GM23338 (cell line): ENCODE data around the gene DOCK2.

ENCODE experiments used
- EZH2 ChIP-seq: fragments of 200-600 bp; sonication (generic); IDR thresholded peaks from one replicate; pipeline ENCODE4 v1.8.0; 2017; ENCODE audit warnings: antibody characterized with exemption, mild to moderate bottlenecking, low read depth; ENCODE audit not compliant: unreplicated experiment
- EZH2phosphoT487 ChIP-seq: fragments of 200-600 bp; sonication (generic); IDR thresholded peaks from one replicate; pipeline ENCODE4 v1.8.1; 2018; ENCODE audit warnings: antibody characterized with exemption; ENCODE audit not compliant: unreplicated experiment
- JUNB ChIP-seq: IDR thresholded peaks from one replicate; pipeline ENCODE4 v1.6.1; 2016; ENCODE audit warnings: antibody characterized with exemption; ENCODE audit not compliant: unreplicated experiment
- POLR2AphosphoS5 ChIP-seq: IDR thresholded peaks from 2 replicates; pipeline ENCODE4 v1.6.1; 2016; ENCODE audit warnings: antibody characterized with exemption, low read depth
- ZNF114 ChIP-seq: fragments of 250-450 bp; sonication (Bioruptor Pico); IDR thresholded peaks from 2 replicates; pipeline ENCODE4 v1.5.0; 2020; ENCODE audit warnings: mild to moderate bottlenecking, moderate library complexity
- TF ChIP-seq, protein P1 (sequence below), 2 experiments: fragments of 200-600 bp in 1 of 2; sonication (generic) in 1 of 2; conservative IDR thresholded peaks; 2 replicates each; pipeline versions ENCODE4 v1.5.1 to v1.6.1; 2016 to 2017; ENCODE audit warnings: antibody characterized with exemption in 2 of 2, low read depth in 2 of 2, mild to moderate bottlenecking in 2 of 2, moderate library complexity in 1 of 2
- TF ChIP-seq, protein P2 (sequence below): IDR thresholded peaks from one replicate; pipeline ENCODE4 v1.6.1; 2018; ENCODE audit warnings: antibody characterized with exemption; ENCODE audit not compliant: unreplicated experiment

DNA sequence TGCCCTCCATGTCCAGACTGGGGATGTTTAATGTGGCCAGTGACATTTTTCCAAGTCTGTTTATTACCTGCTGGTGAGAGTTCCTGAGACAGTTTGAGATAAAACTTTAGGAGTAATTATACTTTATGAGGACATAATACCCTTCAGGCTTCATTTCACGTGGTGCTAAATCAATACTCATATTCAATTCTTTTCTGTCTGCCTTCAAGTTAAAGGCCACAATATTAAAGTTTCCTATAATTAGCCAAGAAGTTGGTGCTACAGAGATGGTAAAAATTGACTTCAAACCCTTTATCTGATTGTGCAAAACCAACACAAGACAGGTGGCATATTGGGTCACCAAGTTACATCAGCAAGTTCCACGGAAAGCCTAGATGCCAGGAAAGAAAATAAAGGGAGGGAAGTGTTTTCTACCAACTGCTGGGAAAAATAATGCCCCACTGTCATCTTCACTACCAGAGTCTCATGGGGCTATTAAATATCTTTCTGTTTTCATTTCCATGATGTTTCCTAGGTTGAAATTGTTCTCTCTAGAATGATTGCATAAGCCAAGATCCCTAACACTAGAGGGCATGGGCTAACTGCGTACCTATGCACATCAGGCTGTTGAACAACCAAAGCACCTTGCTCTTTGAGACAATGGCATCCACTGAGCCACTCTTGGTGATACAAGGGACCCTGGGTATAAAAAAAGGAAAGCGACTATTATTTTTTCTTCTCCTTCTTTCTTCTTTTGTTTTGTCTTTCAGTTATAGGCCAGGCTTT, 274.6 kb downstream of the DOCK2 start:
- TF ChIP-seq POLR2AphosphoS5, result no peak
- TF ChIP-seq, protein P1, sequence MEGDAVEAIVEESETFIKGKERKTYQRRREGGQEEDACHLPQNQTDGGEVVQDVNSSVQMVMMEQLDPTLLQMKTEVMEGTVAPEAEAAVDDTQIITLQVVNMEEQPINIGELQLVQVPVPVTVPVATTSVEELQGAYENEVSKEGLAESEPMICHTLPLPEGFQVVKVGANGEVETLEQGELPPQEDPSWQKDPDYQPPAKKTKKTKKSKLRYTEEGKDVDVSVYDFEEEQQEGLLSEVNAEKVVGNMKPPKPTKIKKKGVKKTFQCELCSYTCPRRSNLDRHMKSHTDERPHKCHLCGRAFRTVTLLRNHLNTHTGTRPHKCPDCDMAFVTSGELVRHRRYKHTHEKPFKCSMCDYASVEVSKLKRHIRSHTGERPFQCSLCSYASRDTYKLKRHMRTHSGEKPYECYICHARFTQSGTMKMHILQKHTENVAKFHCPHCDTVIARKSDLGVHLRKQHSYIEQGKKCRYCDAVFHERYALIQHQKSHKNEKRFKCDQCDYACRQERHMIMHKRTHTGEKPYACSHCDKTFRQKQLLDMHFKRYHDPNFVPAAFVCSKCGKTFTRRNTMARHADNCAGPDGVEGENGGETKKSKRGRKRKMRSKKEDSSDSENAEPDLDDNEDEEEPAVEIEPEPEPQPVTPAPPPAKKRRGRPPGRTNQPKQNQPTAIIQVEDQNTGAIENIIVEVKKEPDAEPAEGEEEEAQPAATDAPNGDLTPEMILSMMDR (conservative IDR thresholded peaks at IDR 0.05; ENCODE audit: low read depth in 2 of 2), result peak; percentile 31 to 59
- no peak for TF ChIP-seq EZH2
- TF ChIP-seq JUNB, result no peak
- no peak for TF ChIP-seq ZNF114 (CRISPR knock-in tag)
- TF ChIP-seq EZH2phosphoT487, result no peak
- TF ChIP-seq, protein P2, sequence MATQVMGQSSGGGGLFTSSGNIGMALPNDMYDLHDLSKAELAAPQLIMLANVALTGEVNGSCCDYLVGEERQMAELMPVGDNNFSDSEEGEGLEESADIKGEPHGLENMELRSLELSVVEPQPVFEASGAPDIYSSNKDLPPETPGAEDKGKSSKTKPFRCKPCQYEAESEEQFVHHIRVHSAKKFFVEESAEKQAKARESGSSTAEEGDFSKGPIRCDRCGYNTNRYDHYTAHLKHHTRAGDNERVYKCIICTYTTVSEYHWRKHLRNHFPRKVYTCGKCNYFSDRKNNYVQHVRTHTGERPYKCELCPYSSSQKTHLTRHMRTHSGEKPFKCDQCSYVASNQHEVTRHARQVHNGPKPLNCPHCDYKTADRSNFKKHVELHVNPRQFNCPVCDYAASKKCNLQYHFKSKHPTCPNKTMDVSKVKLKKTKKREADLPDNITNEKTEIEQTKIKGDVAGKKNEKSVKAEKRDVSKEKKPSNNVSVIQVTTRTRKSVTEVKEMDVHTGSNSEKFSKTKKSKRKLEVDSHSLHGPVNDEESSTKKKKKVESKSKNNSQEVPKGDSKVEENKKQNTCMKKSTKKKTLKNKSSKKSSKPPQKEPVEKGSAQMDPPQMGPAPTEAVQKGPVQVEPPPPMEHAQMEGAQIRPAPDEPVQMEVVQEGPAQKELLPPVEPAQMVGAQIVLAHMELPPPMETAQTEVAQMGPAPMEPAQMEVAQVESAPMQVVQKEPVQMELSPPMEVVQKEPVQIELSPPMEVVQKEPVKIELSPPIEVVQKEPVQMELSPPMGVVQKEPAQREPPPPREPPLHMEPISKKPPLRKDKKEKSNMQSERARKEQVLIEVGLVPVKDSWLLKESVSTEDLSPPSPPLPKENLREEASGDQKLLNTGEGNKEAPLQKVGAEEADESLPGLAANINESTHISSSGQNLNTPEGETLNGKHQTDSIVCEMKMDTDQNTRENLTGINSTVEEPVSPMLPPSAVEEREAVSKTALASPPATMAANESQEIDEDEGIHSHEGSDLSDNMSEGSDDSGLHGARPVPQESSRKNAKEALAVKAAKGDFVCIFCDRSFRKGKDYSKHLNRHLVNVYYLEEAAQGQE, result no peak
